HepG2 (cell line): Measurements from ENCODE around the gene IL17RB. TPM values are rescaled to one million over a fixed set of nuclear protein-coding genes. Genes with fewer than 3 reads are reported as not detected.

Experiments
- ATAC-seq: fragments of 200-7000 bp; cut with Tn5 transposase; 3 replicates; pipeline ENCODE4 v1.9.1; 2020; ENCODE audit warnings: mild to moderate bottlenecking, moderate library complexity
- BruUV-seq: library from RNA; stranded (reverse); fragments of 400-500 nt; replicated peaks from 2 replicates; lab custom pipeline; 2021; lab: Mats Ljungman, UMichigan
- CTCF ChIA-PET: fragments of 300-600 bp; formaldehyde crosslinking; extraction: SDS; loops from one replicate; lab custom pipeline; 2021; ENCODE audit warnings: low total read pairs, inconsistent platforms, low intra/inter-chr PET ratio; lab: Yijun Ruan, JAX
- POLR2A ChIA-PET: fragments of 350-600 bp; sonication (Branson Sonifier 250); formaldehyde crosslinking; loops from one replicate; lab custom pipeline; 2020; ENCODE audit warnings: antibody characterized with exemption, inconsistent platforms; lab: Yijun Ruan, JAX
- DNase-seq: peaks from one replicate; pipeline ENCODE4 v3.0.0-alpha.2; 2015; ENCODE audit warnings: low spot score
- FAIRE-seq: peaks from 3 replicates; lab custom pipeline; 2011; peaks lifted over from hg19 to GRCh38; lab: Jason Lieb, UNC
- H2AFZ ChIP-seq: one replicate; pipeline ENCODE4 v1.6.1; 2011; ENCODE audit warnings: low read length, inconsistent platforms
- H3K27ac ChIP-seq: fragments of 300-600 bp; 3 replicates; pipeline ENCODE4 v1.8.0; 2011; ENCODE audit warnings: mixed run types, mild to moderate bottlenecking, mixed read lengths, low read length, inconsistent platforms; ENCODE audit not compliant: insufficient read depth; ENCODE audit errors: extremely low read length
- H3K27me3 ChIP-seq, 2 experiments: fragments of 200-600 bp in 1 of 2; 2 replicates in 1 of 2; 3 replicates in 1 of 2; pipeline versions ENCODE4 v1.6.0 to v1.8.0; 2011; ENCODE audit warnings: low read length in 2 of 2, mild to moderate bottlenecking in 2 of 2, moderate library complexity in 2 of 2, inconsistent platforms in 1 of 2; ENCODE audit not compliant: insufficient read depth in 2 of 2, control insufficient read depth in 1 of 2
- H3K36me3 ChIP-seq, 2 experiments: fragments of 200-600 bp in 1 of 2; replicated peaks in 1 of 2; 2 replicates in 1 of 2; 3 replicates in 1 of 2; pipeline versions ENCODE4 v1.5.1 to v1.8.0; 2011; ENCODE audit warnings: low read length in 2 of 2, inconsistent platforms in 1 of 2; ENCODE audit not compliant: insufficient read depth in 2 of 2, control insufficient read depth in 1 of 2
- H3K4me1 ChIP-seq: 2 replicates; pipeline ENCODE4 v1.5.1; 2012; ENCODE audit warnings: low read length, inconsistent platforms; ENCODE audit not compliant: insufficient read depth
- H3K4me2 ChIP-seq: 2 replicates; pipeline ENCODE4 v1.6.0; 2011; ENCODE audit warnings: low read depth, low read length, inconsistent platforms
- H3K4me3 ChIP-seq, 3 experiments: fragments of 200-600 bp in 1 of 3; sonication (generic), shearing (Covaris generic) in 1 of 3; replicated peaks in 1 of 3; 2 replicates each; pipeline ENCODE4 v1.5.1; 2011 to 2016; ENCODE audit warnings: low read length in 3 of 3, inconsistent platforms in 2 of 3, low read depth in 2 of 3, mild to moderate bottlenecking in 2 of 3, control low read depth in 1 of 3, mixed read lengths in 1 of 3; ENCODE audit not compliant: insufficient read depth in 1 of 3
- H3K79me2 ChIP-seq: one replicate; pipeline ENCODE4 v1.6.1; 2011; ENCODE audit warnings: low read length, inconsistent platforms; ENCODE audit not compliant: insufficient read depth
- H3K9ac ChIP-seq: 2 replicates; pipeline ENCODE4 v1.6.0; 2011; ENCODE audit warnings: mild to moderate bottlenecking, low read depth, low read length, inconsistent platforms; ENCODE audit not compliant: insufficient read depth
- H3K9me3 ChIP-seq: 2 replicates; pipeline ENCODE4 v1.5.1; 2012; ENCODE audit warnings: mild to moderate bottlenecking, low read length
- H4K20me1 ChIP-seq: 2 replicates; pipeline ENCODE4 v1.6.0; 2011; ENCODE audit warnings: inconsistent platforms, mild to moderate bottlenecking, low read length, moderate library complexity; ENCODE audit not compliant: insufficient read depth
- KMT2B ChIP-seq: IDR thresholded peaks from 2 replicates; pipeline ENCODE4 v1.6.1; 2016; ENCODE audit warnings: missing genetic modification reagents, missing compliant biosample characterization
- POLR2G ChIP-seq: fragments of 200-400 bp; formaldehyde crosslinking; IDR thresholded peaks from 2 replicates; pipeline ENCODE4 v1.6.1; 2018; ENCODE audit warnings: mild to moderate bottlenecking, low read depth, low read length, moderate library complexity
- ZBTB7B ChIP-seq: sonication (generic); formaldehyde crosslinking; IDR thresholded peaks from 2 replicates; pipeline ENCODE4 v1.4.0; 2020; ENCODE audit warnings: missing genetic modification reagents
- ZSCAN30 ChIP-seq: sonication (generic); formaldehyde crosslinking; IDR thresholded peaks from 2 replicates; pipeline ENCODE4 v1.5.0; 2020; ENCODE audit warnings: mild to moderate bottlenecking, missing genetic modification reagents
- WGBS: methylation state at CpG from one replicate; pipeline ENCODE4 v1.1.6; 2017; ENCODE audit warnings: low lambda C conversion rate; 5-methylcytosine and 5-hydroxymethylcytosine counted together
- in situ Hi-C: cut with HindIII; loops from 2 replicates; pipeline ENCODE4 v1.10.0; 2017; ENCODE audit warnings: low pct_unique_long_range_greater_than_20kb; ENCODE audit not compliant: extremely low pct_ligation_motif_present
- intact Hi-C: fragments of 100-400 bp; cut with micrococcal nuclease; formaldehyde crosslinking; loops from one replicate; pipeline ENCODE4 v1.10.0; 2022; ENCODE audit not compliant: unreplicated experiment
- polyA plus RNA-seq, 8 experiments: library from polyadenylated mRNA; depleted of rRNA in 3 of 8; stranded (reverse) in 7 of 8; unstranded in 1 of 8; fragments of >200 nt; fragmentation: Illumina TruSeq in 4 of 8; extraction: Trizol in 4 of 8; gene quantifications; 2 replicates each; pipeline versions ENCODE4 v1.2.1 to v1.2.3, GENCODE V29; 2011 to 2016; ENCODE audit warnings: low read depth in 4 of 8, missing spikeins in 1 of 8, mixed read lengths in 1 of 8; ENCODE audit not compliant: insufficient read depth in 1 of 8
- total RNA-seq, 5 experiments: library from RNA; depleted of rRNA; stranded (reverse); fragments of >200 nt; fragmentation: Illumina TruSeq; extraction: Trizol; gene quantifications; 2 replicates each; pipeline ENCODE4 v1.2.3, GENCODE V29; 2016; ENCODE audit warnings: low read depth in 1 of 5
- TF ChIP-seq, protein P1 (sequence below): sonication (generic); formaldehyde crosslinking; IDR thresholded peaks from one replicate; pipeline ENCODE4 v1.5.1; 2020; ENCODE audit warnings: mild to moderate bottlenecking, missing genetic modification reagents; ENCODE audit errors: not compliant biosample characterization

The IL17RB gene
- total and polyA plus RNA-seq, 2 of the 13 experiments (the other 11 are each of a cell fraction or from before 2014, with no cell fraction given): 130 to 190 TPM

DNA sequence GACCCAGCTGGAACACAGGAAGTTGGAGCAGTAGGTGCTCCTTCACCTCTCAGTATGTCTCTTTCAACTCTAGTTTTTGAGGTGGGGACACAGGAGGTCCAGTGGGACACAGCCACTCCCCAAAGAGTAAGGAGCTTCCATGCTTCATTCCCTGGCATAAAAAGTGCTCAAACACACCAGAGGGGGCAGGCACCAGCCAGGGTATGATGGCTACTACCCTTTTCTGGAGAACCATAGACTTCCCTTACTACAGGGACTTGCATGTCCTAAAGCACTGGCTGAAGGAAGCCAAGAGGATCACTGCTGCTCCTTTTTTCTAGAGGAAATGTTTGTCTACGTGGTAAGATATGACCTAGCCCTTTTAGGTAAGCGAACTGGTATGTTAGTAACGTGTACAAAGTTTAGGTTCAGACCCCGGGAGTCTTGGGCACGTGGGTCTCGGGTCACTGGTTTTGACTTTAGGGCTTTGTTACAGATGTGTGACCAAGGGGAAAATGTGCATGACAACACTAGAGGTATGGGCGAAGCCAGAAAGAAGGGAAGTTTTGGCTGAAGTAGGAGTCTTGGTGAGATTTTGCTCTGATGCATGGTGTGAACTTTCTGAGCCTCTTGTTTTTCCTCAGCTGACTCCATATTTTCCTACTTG is 11.9 kb downstream of the IL17RB start:
- no peak for DNase-seq
- Histone ChIP-seq H4K20me1 (0 out of 2 replicates have a peak, but pooled peaks cover 2% of the 10 kb centered on the region), H2AFZ (no peak overlapping the region), H3K36me3 (peaks cover 35 to 80% of the 10 kb centered on the region in 2 experiments), H3K4me3 (no peak overlapping the region), H3K79me2 (no peaks in the 10 kb centered on the region), H3K9me3 (no peaks in the 10 kb centered on the region), H3K27ac (no peak overlapping the region), H3K9ac (no peak overlapping the region), H3K4me1 (peaks cover 24% of the 10 kb centered on the region), H3K4me2 (no peak overlapping the region), H3K27me3 (no peaks in the 10 kb centered on the region)
- in situ Hi-C loops (no loop called here), intact Hi-C loops (no loop called here)
- ChIA-PET POLR2A (interaction anchor here (7.5 kb wide), 1 partner anchor 14 kb away, joined by 39 read pairs; no protein-coding TSS in a partner anchor), CTCF (no interaction called here)
- WGBS: 82% methylated on average over 6 of the region's 7 CpGs
- TSS peak; percentile 1 for BruUV-seq
- FAIRE-seq: no peak
- ATAC-seq: peak; percentile 46
- TF ChIP-seq ZSCAN30: no peak
- 0 out of 2 replicates have a peak, but pooled peaks have one; percentile 29 for TF ChIP-seq POLR2G

DNA sequence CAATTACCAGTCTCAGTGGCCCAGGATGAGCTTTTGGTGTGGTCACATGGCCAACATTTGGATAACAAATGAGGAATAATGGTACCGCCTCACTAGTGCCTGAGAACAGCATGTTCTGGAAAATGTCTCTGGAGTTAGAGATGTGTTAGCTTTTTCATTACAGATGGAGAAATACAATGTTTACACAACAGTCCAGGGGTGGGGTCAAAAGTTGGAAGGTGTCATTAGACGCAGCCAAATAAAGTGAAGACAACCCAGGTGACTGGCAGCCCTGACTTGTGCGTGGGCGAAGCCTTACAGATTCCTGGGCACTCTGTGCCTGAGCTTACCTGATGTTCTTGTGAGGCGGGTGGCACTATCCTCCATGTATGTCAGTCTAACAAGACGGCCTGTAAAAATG is 12.8 kb downstream of the IL17RB start:
- CTCF ChIA-PET: no interaction called here
- no peaks in the 10 kb centered on the region for H3K79me2 ChIP-seq
- DNase-seq: no peak

More for the DNA sequence above, 12.8 kb downstream of the IL17RB start:
- Histone ChIP-seq H3K27ac (no peak overlapping the region), H3K4me2 (no peak overlapping the region), H2AFZ (no peak overlapping the region), H3K27me3 (no peaks in the 10 kb centered on the region), H3K4me1 (peaks cover 29% of the 10 kb centered on the region), H4K20me1 (0 out of 2 replicates have a peak, but pooled peaks cover 2% of the 10 kb centered on the region), H3K9me3 (no peaks in the 10 kb centered on the region), H3K36me3 (peaks cover 32 to 74% of the 10 kb centered on the region in 2 experiments), H3K9ac (no peak overlapping the region), H3K4me3 (no peak overlapping the region)
- ATAC-seq: no peak
- TF ChIP-seq, protein P1, sequence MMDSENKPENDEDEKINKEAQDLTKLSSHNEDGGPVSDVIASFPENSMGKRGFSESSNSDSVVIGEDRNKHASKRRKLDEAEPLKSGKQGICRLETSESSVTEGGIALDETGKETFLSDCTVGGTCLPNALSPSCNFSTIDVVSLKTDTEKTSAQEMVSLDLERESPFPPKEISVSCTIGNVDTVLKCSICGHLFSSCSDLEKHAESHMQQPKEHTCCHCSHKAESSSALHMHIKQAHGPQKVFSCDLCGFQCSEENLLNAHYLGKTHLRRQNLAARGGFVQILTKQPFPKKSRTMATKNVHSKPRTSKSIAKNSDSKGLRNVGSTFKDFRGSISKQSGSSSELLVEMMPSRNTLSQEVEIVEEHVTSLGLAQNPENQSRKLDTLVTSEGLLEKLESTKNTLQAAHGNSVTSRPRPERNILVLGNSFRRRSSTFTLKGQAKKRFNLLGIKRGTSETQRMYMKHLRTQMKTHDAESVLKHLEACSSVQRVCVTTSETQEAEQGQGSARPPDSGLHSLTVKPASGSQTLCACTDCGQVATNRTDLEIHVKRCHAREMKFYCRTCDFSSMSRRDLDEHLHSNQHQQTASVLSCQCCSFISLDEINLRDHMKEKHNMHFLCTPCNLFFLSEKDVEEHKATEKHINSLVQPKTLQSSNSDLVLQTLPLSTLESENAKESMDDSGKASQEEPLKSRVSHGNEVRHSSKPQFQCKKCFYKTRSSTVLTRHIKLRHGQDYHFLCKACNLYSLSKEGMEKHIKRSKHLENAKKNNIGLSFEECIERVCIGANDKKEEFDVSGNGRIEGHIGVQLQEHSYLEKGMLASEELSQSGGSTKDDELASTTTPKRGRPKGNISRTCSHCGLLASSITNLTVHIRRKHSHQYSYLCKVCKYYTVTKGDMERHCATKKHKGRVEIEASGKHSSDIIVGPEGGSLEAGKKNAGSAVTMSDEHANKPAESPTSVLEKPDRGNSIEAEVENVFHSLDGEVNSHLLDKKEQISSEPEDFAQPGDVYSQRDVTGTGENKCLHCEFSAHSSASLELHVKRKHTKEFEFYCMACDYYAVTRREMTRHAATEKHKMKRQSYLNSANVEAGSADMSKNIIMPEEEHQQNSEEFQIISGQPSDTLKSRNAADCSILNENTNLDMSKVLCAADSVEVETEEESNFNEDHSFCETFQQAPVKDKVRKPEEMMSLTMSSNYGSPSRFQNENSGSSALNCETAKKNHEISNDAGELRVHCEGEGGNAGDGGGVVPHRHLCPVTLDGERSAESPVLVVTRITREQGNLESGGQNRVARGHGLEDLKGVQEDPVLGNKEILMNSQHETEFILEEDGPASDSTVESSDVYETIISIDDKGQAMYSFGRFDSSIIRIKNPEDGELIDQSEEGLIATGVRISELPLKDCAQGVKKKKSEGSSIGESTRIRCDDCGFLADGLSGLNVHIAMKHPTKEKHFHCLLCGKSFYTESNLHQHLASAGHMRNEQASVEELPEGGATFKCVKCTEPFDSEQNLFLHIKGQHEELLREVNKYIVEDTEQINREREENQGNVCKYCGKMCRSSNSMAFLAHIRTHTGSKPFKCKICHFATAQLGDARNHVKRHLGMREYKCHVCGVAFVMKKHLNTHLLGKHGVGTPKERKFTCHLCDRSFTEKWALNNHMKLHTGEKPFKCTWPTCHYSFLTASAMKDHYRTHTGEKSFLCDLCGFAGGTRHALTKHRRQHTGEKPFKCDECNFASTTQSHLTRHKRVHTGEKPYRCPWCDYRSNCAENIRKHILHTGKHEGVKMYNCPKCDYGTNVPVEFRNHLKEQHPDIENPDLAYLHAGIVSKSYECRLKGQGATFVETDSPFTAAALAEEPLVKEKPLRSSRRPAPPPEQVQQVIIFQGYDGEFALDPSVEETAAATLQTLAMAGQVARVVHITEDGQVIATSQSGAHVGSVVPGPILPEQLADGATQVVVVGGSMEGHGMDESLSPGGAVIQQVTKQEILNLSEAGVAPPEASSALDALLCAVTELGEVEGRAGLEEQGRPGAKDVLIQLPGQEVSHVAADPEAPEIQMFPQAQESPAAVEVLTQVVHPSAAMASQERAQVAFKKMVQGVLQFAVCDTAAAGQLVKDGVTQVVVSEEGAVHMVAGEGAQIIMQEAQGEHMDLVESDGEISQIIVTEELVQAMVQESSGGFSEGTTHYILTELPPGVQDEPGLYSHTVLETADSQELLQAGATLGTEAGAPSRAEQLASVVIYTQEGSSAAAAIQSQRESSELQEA: no peak
- TF ChIP-seq KMT2B (CRISPR knock-in tag): no peak
- no peak for TF ChIP-seq ZBTB7B (CRISPR knock-in tag)
- POLR2A ChIA-PET: no interaction called here
- no peak for FAIRE-seq
- intact Hi-C loops: no loop called here
- in situ Hi-C loops: no loop called here
- BruUV-seq: no TSS peak
- WGBS: 93% methylated on average over 6 of the region's 6 CpGs
